BE2C (cell line): Measurements from ENCODE around the gene BRD7.
A peak's percentile ranks its signal among the peaks of the same experiment; 100 is the strongest.

Experiments used
- DNase-seq: peaks from one replicate; pipeline ENCODE4 v3.0.0-alpha.2; 2020
- H3K27me3 ChIP-seq: fragments of 250-450 bp; sonication (Bioruptor Pico); 2 replicates; pipeline ENCODE4 v1.5.1; 2020; ENCODE audit warnings: mild to moderate bottlenecking
- H3K36me3 ChIP-seq: fragments of 250-450 bp; sonication (Bioruptor Pico); 2 replicates; pipeline ENCODE4 v1.5.1; 2020; ENCODE audit warnings: mild to moderate bottlenecking
- H3K4me1 ChIP-seq: fragments of 250-450 bp; sonication (Bioruptor Pico); 2 replicates; pipeline ENCODE4 v1.5.1; 2020
- H3K4me3 ChIP-seq: 2 replicates; pipeline ENCODE4 v1.5.1; 2011; ENCODE audit warnings: low read depth, low read length
- H3K9me3 ChIP-seq: fragments of 250-450 bp; sonication (Bioruptor Pico); 2 replicates; pipeline ENCODE4 v1.5.1; 2020
- CTCF ChIP-seq: IDR thresholded peaks from 2 replicates; pipeline ENCODE4 v1.5.1; 2012; ENCODE audit warnings: mild to moderate bottlenecking, low read depth, low read length

BRD7 gene

GRCh38 chr16:50276326-50276640 lies 92.5 kb downstream of the BRD7 start:
- no peaks in the 10 kb centered on the region for H3K36me3 ChIP-seq
- no peak for DNase-seq
- H3K27me3 ChIP-seq, result no peaks in the 10 kb centered on the region
- H3K4me1 ChIP-seq, result no peaks in the 10 kb centered on the region
- no peak for TF ChIP-seq CTCF
- H3K9me3 ChIP-seq, result no peaks in the 10 kb centered on the region
- H3K4me3 ChIP-seq, result no peak overlapping the region

- Histone ChIP-seq H3K4me3 (no peak overlapping the region), H3K4me1 (no peaks in the 10 kb centered on the region), H3K9me3 (no peaks in the 10 kb centered on the region), H3K36me3 (no peaks in the 10 kb centered on the region), H3K27me3 (no peaks in the 10 kb centered on the region)
- no peak for TF ChIP-seq CTCF
- DNase-seq, result peak; percentile 4
Observed at GRCh38 chr16:50275428-50276325, 93.1 kb downstream of the BRD7 start.

GRCh38 chr16:50275098-50275415 lies 93.7 kb downstream of the BRD7 start:
- no peak for DNase-seq
- Histone ChIP-seq H3K9me3 (no peaks in the 10 kb centered on the region), H3K4me3 (no peak overlapping the region), H3K27me3 (no peaks in the 10 kb centered on the region), H3K4me1 (no peaks in the 10 kb centered on the region), H3K36me3 (no peaks in the 10 kb centered on the region)
- no peak for TF ChIP-seq CTCF

GRCh38 chr16:50274326-50275097 lies 94.3 kb downstream of the BRD7 start:
- H3K4me1 ChIP-seq, result no peaks in the 10 kb centered on the region
- TF ChIP-seq CTCF, result no peak
- H3K9me3 ChIP-seq, result no peaks in the 10 kb centered on the region
- DNase-seq, result peak; percentile 4
- no peaks in the 10 kb centered on the region for H3K27me3 ChIP-seq
- no peaks in the 10 kb centered on the region for H3K36me3 ChIP-seq
- H3K4me3 ChIP-seq, result no peak overlapping the region

- TF ChIP-seq CTCF, result no peak
- H3K36me3 ChIP-seq, result no peaks in the 10 kb centered on the region
- H3K27me3 ChIP-seq, result no peaks in the 10 kb centered on the region
- no peaks in the 10 kb centered on the region for H3K4me1 ChIP-seq
- DNase-seq, result no peak
- no peaks in the 10 kb centered on the region for H3K9me3 ChIP-seq
- no peak overlapping the region for H3K4me3 ChIP-seq
Observed at GRCh38 chr16:50273888-50274325, 94.9 kb downstream of the BRD7 start.

GRCh38 chr16:50273382-50273690 lies 95.5 kb downstream of the BRD7 start:
- Histone ChIP-seq H3K36me3 (no peaks in the 10 kb centered on the region), H3K4me1 (no peaks in the 10 kb centered on the region), H3K4me3 (no peak overlapping the region)

More at GRCh38 chr16:50273382-50273690, 95.5 kb downstream of the BRD7 start:
- H3K9me3 ChIP-seq, result no peaks in the 10 kb centered on the region
- no peaks in the 10 kb centered on the region for H3K27me3 ChIP-seq
- TF ChIP-seq CTCF, result no peak
- no peak for DNase-seq
